Stomach smooth muscle (tissue), 2 donors: ENCODE results near the gene CHADL.

Experiments used
- H3K27ac ChIP-seq: one replicate; pipeline ENCODE4 v1.7.0; 2013; ENCODE audit warnings: mild to moderate bottlenecking, low read length, inconsistent platforms
- H3K27me3 ChIP-seq, 2 donors: one replicate each; pipeline ENCODE4 v1.7.0; 2013; ENCODE audit warnings: low read length in 2 of 2; ENCODE audit not compliant: insufficient read depth in 2 of 2, control insufficient read depth in 1 of 2
- H3K36me3 ChIP-seq, 2 donors: one replicate each; pipeline ENCODE4 v1.7.0; 2013; ENCODE audit warnings: low read length in 2 of 2; ENCODE audit not compliant: control insufficient read depth in 2 of 2, insufficient read depth in 2 of 2
- H3K4me1 ChIP-seq: one replicate; pipeline ENCODE4 v1.7.0; 2013; ENCODE audit warnings: low read length; ENCODE audit not compliant: control insufficient read depth, insufficient read depth
- H3K4me3 ChIP-seq, 2 donors: one replicate each; pipeline ENCODE4 v1.7.0; 2013; ENCODE audit warnings: low read length in 2 of 2
- H3K9ac ChIP-seq, 2 donors: one replicate each; pipeline ENCODE4 v1.7.0; 2013; ENCODE audit warnings: low read length in 2 of 2, mild to moderate bottlenecking in 1 of 2
- H3K9me3 ChIP-seq, 2 donors: one replicate each; pipeline ENCODE4 v1.7.0; 2013; ENCODE audit warnings: low read length in 2 of 2; ENCODE audit not compliant: control insufficient read depth in 2 of 2
- donor health status: healthy.
- donor health status: Pancreatic carcinoma.

CHADL gene

GRCh38 chr22:41242396-41243117 lies 1.8 kb upstream of the CHADL start:
- peaks cover 16% of the 10 kb centered on the region for H3K4me1 ChIP-seq
- no peaks in the 10 kb centered on the region for H3K27me3 ChIP-seq
- H3K4me3 ChIP-seq: no peak overlapping the region
- H3K27ac ChIP-seq: no peak overlapping the region
- H3K9me3 ChIP-seq: no peaks in the 10 kb centered on the region
- H3K9ac ChIP-seq: no peak overlapping the region
- peaks cover 0 to 5% of the 10 kb centered on the region in 2 donors for H3K36me3 ChIP-seq

GRCh38 chr22:41241133-41241676 lies 474 bp upstream of the CHADL start:
- Histone ChIP-seq H3K4me1 (peaks cover 25% of the 10 kb centered on the region), H3K9ac (no peak overlapping the region), H3K27me3 (no peaks in the 10 kb centered on the region), H3K27ac (no peak overlapping the region), H3K9me3 (no peaks in the 10 kb centered on the region), H3K36me3 (peaks cover 0 to 1% of the 10 kb centered on the region in 2 donors), H3K4me3 (no peak overlapping the region)

GRCh38 chr22:41239443-41240128 lies 1.1 kb downstream of the CHADL start:
- H3K9me3 ChIP-seq: no peaks in the 10 kb centered on the region
- H3K9ac ChIP-seq: no peak overlapping the region
- no peaks in the 10 kb centered on the region for H3K36me3 ChIP-seq
- no peak overlapping the region for H3K4me3 ChIP-seq
- H3K4me1 ChIP-seq: peaks cover 17% of the 10 kb centered on the region
- H3K27me3 ChIP-seq: no peaks in the 10 kb centered on the region
- no peak overlapping the region for H3K27ac ChIP-seq

DNA sequence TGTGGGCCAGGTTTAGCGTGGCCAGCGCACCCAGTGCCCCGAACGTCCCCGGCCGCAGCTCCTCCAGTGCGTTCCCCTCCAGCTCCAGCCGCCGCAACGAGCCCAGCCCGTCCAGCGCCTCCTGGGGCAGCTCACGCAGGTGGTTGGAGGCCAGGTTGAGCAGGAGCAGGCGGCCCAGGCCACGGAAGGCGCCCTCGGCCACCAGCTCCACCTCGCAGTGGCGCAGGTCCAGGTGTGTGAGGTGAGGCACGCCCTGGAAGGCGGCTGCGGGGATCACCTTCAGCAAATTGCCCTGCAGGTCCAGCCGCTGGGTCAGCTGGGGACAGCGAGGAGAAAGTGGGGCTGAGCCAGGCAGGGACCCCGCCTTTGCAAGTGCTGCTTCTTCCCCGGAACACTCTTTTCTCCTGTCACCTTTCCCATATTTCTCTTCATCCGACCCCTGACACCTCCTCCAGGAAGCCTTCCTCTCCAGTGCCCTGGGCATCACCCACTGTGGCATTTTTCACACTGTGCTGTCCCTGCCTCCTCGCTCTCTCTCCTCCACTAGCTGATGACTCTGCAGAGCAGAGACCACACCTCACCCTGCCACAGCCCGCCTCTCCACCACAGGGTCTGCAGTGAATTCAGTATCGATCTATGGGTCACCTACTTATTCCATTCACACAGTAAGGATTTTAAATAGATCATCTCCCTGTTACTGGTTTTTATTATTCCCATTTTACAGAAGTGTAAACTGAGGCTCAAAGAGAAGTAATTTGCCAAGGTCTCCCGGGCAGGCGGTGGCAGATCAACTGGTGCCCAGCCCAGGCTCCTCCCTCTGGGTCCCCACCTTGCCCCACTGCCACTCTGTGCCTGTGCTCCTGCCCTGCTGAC lies 1.9 kb downstream of the CHADL start:
- Histone ChIP-seq H3K27me3 (no peaks in the 10 kb centered on the region), H3K27ac (no peak overlapping the region), H3K36me3 (no peaks in the 10 kb centered on the region), H3K4me1 (peaks cover 16% of the 10 kb centered on the region), H3K9ac (no peak overlapping the region), H3K4me3 (peak overlapping the region; percentile 66 to 68), H3K9me3 (no peaks in the 10 kb centered on the region)

DNA sequence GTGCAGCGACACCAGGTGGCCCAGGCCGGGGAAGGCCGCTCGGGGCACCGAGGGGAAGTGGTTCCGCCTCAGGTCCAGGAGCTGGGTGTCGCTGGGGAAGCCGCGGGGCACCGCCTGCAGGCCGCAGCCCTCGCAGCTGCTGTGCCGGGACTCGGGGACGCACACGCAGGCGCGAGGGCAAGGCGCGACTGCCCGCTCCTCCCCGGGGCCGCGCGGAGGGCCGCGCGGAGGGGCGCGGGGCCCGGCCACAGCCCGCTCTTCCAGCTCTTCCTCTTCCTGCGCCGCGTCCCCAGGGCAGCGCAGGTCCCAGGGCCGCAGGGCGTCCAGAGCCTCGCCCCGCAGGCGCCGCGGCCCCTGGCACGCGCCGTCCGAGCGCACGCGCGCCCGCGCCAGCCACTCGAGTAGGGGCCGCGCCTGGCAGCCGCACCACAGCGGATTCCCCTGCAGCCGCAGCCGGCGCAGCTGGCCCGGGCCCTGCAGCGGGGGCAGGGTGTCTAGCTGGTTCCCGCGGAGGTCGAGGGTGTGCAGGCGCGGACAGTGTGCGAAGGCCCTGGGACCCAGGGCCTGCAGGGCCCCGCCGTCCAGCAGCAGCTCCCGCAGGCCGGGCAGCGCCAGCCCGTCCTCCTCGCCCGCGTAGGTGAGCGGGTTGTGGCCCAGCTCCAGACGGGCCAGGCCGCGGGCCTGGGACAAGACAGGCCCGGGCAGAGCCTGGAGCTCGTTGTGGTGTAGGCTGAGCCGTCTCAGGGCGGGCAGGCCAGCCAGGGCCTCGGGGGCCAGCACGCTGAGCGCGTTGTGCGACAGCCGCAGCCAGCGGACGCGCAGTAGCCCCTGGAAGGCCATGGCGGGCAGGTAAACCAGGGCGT lies 2.8 kb downstream of the CHADL start:
- Histone ChIP-seq H3K4me3 (peak overlapping the region; percentile 66 to 68), H3K9ac (peak overlapping the region; percentile 31 to 36), H3K36me3 (no peaks in the 10 kb centered on the region), H3K9me3 (no peaks in the 10 kb centered on the region), H3K4me1 (peaks cover 16% of the 10 kb centered on the region), H3K27me3 (no peaks in the 10 kb centered on the region), H3K27ac (no peak overlapping the region)

GRCh38 chr22:41237036-41237706 lies 3.6 kb downstream of the CHADL start:
- no peak overlapping the region for H3K27ac ChIP-seq
- peak overlapping the region; percentile 66 to 68 for H3K4me3 ChIP-seq

DNA sequence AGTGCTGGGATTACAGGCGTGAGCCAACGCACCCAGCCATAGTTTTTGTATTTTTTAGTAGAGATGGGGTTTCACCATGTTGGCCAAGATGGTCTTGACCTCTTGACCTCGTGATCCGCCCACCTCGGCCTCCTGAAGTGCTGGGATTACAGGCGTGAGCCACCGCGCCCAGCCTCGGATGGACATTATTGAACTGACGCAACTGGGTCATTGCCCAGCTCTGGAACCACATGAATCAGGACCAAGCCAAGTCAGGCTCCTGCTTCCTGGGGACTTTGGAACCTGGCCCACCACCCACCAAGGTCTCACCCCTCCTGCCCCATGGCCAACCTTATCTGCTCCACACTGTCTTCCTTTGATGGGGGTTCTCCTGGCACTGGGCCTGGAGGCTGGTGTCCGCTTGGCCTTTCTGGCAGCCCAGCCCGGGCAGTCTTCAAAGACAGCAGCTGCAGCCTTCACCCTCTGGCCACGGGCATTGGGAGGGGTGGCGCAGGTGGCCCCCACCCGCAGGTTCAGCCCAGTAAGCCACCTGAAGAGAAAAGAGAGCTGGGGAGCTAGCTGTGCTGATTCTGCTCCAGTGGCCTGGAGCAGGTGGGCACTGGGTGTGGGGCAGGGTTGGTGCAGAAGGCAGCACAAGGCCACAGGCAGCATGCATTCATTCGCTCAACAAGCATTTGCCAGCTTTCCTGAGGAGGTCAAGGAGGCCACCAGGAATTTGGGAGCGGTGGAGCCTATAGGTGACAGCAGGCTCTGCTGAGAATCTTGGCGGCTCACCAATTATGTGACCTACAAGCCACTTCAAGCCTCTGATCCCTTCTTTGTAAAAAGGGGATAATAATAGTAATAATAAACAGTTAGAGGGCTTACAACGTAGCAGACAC lies 5.7 kb downstream of the CHADL start:
- Histone ChIP-seq H3K36me3 (peaks cover 10 to 12% of the 10 kb centered on the region in 2 donors), H3K27ac (no peak overlapping the region), H3K9ac (no peak overlapping the region), H3K27me3 (no peaks in the 10 kb centered on the region), H3K9me3 (no peaks in the 10 kb centered on the region), H3K4me3 (no peak overlapping the region), H3K4me1 (peaks cover 16% of the 10 kb centered on the region)

More at GRCh38 chr22:41237036-41237706, 3.6 kb downstream of the CHADL start:
- Histone ChIP-seq H3K4me1 (peaks cover 16% of the 10 kb centered on the region), H3K9ac (peak overlapping the region; percentile 17 to 36), H3K36me3 (no peaks in the 10 kb centered on the region), H3K27me3 (no peaks in the 10 kb centered on the region), H3K9me3 (no peaks in the 10 kb centered on the region)

- no peak overlapping the region for H3K9ac ChIP-seq
- peaks cover 27 to 33% of the 10 kb centered on the region in 2 donors for H3K36me3 ChIP-seq
- H3K4me3 ChIP-seq: no peak overlapping the region
- H3K9me3 ChIP-seq: no peaks in the 10 kb centered on the region
- no peaks in the 10 kb centered on the region for H3K27me3 ChIP-seq
- H3K27ac ChIP-seq: no peak overlapping the region
- no peaks in the 10 kb centered on the region for H3K4me1 ChIP-seq
Observed at GRCh38 chr22:41231369-41231768, 9.4 kb downstream of the CHADL start.

GRCh38 chr22:41230401-41230785 lies 10.3 kb downstream of the CHADL start:
- Histone ChIP-seq H3K9me3 (no peaks in the 10 kb centered on the region), H3K9ac (no peak overlapping the region), H3K4me3 (no peak overlapping the region), H3K4me1 (no peaks in the 10 kb centered on the region), H3K27ac (no peak overlapping the region), H3K27me3 (no peaks in the 10 kb centered on the region), H3K36me3 (peaks cover 35 to 41% of the 10 kb centered on the region in 2 donors)
